ENCODE results near the gene CES1.
"Not testable (repeated sequence)": the region's sequence is repeated elsewhere in the genome, so short reads cannot be mapped to it uniquely, and the experiment has no call there.

Gene CES1

GRCh38 chr16:55759965-55760309 lies 73.0 kb downstream of the CES1 start:
- WGBS (ENCODE audit: extremely low coverage, insufficient coverage, insufficient read length), result no CpG with 5 or more reads among the region's 3 CpGs
- H2BK12ac ChIP-seq (ENCODE audit: low read length); H2AK5ac ChIP-seq (ENCODE audit: low read length); H3K4me3 ChIP-seq (ENCODE audit: low read depth, low read length); H3K23ac ChIP-seq (ENCODE audit: low read length); H2BK5ac ChIP-seq (ENCODE audit: low read depth, low read length, poor library complexity); H4K8ac ChIP-seq (ENCODE audit: low read depth, low read length); H3K4me2 ChIP-seq (ENCODE audit: low read length); H3K36me3 ChIP-seq (ENCODE audit: control insufficient read depth in 1 of 2, insufficient read depth in 2 of 2, low read length in 2 of 2); H3K79me2 ChIP-seq (ENCODE audit: control insufficient read depth, insufficient read depth, low read length, poor library complexity); H3K27ac ChIP-seq (ENCODE audit: low read depth, low read length); DNase-seq; H2AFZ ChIP-seq (ENCODE audit: insufficient read depth, low read length, poor library complexity); H3K4me1 ChIP-seq (ENCODE audit: control insufficient read depth in 1 of 2, insufficient read depth in 2 of 2, low read length in 2 of 2); H3K4ac ChIP-seq (ENCODE audit: low read depth, low read length); H2BK120ac ChIP-seq (ENCODE audit: insufficient read depth, low read length, poor library complexity); H3K14ac ChIP-seq (ENCODE audit: low read length); H4K12ac ChIP-seq (ENCODE audit: low read depth, low read length); H3K9ac ChIP-seq (ENCODE audit: low read length); H3K79me1 ChIP-seq (ENCODE audit: low read length); H4K91ac ChIP-seq (ENCODE audit: low read depth, low read length); H3K27me3 ChIP-seq (ENCODE audit: insufficient read depth, low read length); H3K18ac ChIP-seq (ENCODE audit: low read length); H3K9me3 ChIP-seq (ENCODE audit: insufficient read depth, low read depth, low read length): not testable (repeated sequence)

GRCh38 chr16:55757595-55758527 lies 75.0 kb downstream of the CES1 start:
- not testable (repeated sequence) for DNase-seq; H3K9me3 ChIP-seq (ENCODE audit: insufficient read depth, low read depth, low read length); H3K4me3 ChIP-seq (ENCODE audit: low read depth, low read length); H3K36me3 ChIP-seq (ENCODE audit: control insufficient read depth in 1 of 2, insufficient read depth in 2 of 2, low read length in 2 of 2); H3K4me2 ChIP-seq (ENCODE audit: low read length); H3K4ac ChIP-seq (ENCODE audit: low read depth, low read length); H3K14ac ChIP-seq (ENCODE audit: low read length); H3K79me2 ChIP-seq (ENCODE audit: control insufficient read depth, insufficient read depth, low read length, poor library complexity); H2AK5ac ChIP-seq (ENCODE audit: low read length); H4K8ac ChIP-seq (ENCODE audit: low read depth, low read length); H3K79me1 ChIP-seq (ENCODE audit: low read length); H3K23ac ChIP-seq (ENCODE audit: low read length); H2BK5ac ChIP-seq (ENCODE audit: low read depth, low read length, poor library complexity); H3K27me3 ChIP-seq (ENCODE audit: insufficient read depth, low read length); H3K4me1 ChIP-seq (ENCODE audit: control insufficient read depth in 1 of 2, insufficient read depth in 2 of 2, low read length in 2 of 2); H3K27ac ChIP-seq (ENCODE audit: low read depth, low read length); H4K91ac ChIP-seq (ENCODE audit: low read depth, low read length); H3K9ac ChIP-seq (ENCODE audit: low read length); H2BK12ac ChIP-seq (ENCODE audit: low read length); H2BK120ac ChIP-seq (ENCODE audit: insufficient read depth, low read length, poor library complexity); H3K18ac ChIP-seq (ENCODE audit: low read length); H2AFZ ChIP-seq (ENCODE audit: insufficient read depth, low read length, poor library complexity); H4K12ac ChIP-seq (ENCODE audit: low read depth, low read length)
- WGBS (ENCODE audit: extremely low coverage, insufficient coverage, insufficient read length), result no CpG with 5 or more reads among the region's 6 CpGs

DNA sequence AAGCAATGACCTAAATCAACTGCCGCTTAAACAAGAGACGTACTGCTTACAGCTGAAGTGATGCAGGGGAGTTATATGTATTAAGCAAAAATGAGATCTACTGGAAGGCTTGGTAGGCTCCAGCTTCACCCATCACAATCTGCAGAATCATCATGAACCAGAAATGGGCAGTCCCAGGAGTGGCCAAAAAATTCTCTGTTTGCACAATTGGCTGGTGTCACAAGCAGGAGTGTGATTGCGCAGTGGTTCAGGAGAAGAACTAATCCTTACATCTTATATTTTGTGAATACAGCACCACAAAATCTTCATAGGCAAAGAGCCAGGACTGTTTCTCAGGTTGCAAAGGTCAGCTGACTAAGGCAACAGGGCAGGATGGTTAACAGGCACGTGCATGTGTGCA lies 75.9 kb downstream of the CES1 start:
- DNase-seq, result no peak
- H2AK5ac ChIP-seq (ENCODE audit: low read length), result no peak overlapping the region
- H4K91ac ChIP-seq (ENCODE audit: low read depth, low read length), result no peak overlapping the region
- no peak overlapping the region for H2BK120ac ChIP-seq (ENCODE audit: insufficient read depth, low read length, poor library complexity)
- no peaks in the 10 kb centered on the region for H3K9me3 ChIP-seq (ENCODE audit: insufficient read depth, low read depth, low read length)
- no peak overlapping the region for H3K23ac ChIP-seq (ENCODE audit: low read length)
- H3K4me2 ChIP-seq (ENCODE audit: low read length), result no peak overlapping the region
- no peaks in the 10 kb centered on the region for H3K36me3 ChIP-seq (ENCODE audit: control insufficient read depth in 1 of 2, insufficient read depth in 2 of 2, low read length in 2 of 2)
- H2BK12ac ChIP-seq (ENCODE audit: low read length), result no peak overlapping the region
- H3K9ac ChIP-seq (ENCODE audit: low read length), result no peak overlapping the region
- H3K14ac ChIP-seq (ENCODE audit: low read length), result no peak overlapping the region
- no peak overlapping the region for H3K4me3 ChIP-seq (ENCODE audit: low read depth, low read length)
- no CpG with 5 or more reads among the region's 4 CpGs for WGBS (ENCODE audit: extremely low coverage, insufficient coverage, insufficient read length)
- H3K79me2 ChIP-seq (ENCODE audit: control insufficient read depth, insufficient read depth, low read length, poor library complexity), result no peaks in the 10 kb centered on the region
- no peak overlapping the region for H4K12ac ChIP-seq (ENCODE audit: low read depth, low read length)
- H2BK5ac ChIP-seq (ENCODE audit: low read depth, low read length, poor library complexity), result no peak overlapping the region
- H3K4me1 ChIP-seq (ENCODE audit: control insufficient read depth in 1 of 2, insufficient read depth in 2 of 2, low read length in 2 of 2), result peaks cover 0 to 2% of the 10 kb centered on the region in 2 experiments
- H4K8ac ChIP-seq (ENCODE audit: low read depth, low read length), result no peak overlapping the region
- H2AFZ ChIP-seq (ENCODE audit: insufficient read depth, low read length, poor library complexity), result no peak overlapping the region
- no peak overlapping the region for H3K27ac ChIP-seq (ENCODE audit: low read depth, low read length)
- no peak overlapping the region for H3K18ac ChIP-seq (ENCODE audit: low read length)
- H3K27me3 ChIP-seq (ENCODE audit: insufficient read depth, low read length), result no peaks in the 10 kb centered on the region
- no peak overlapping the region for H3K4ac ChIP-seq (ENCODE audit: low read depth, low read length)
- no peaks in the 10 kb centered on the region for H3K79me1 ChIP-seq (ENCODE audit: low read length)

DNA sequence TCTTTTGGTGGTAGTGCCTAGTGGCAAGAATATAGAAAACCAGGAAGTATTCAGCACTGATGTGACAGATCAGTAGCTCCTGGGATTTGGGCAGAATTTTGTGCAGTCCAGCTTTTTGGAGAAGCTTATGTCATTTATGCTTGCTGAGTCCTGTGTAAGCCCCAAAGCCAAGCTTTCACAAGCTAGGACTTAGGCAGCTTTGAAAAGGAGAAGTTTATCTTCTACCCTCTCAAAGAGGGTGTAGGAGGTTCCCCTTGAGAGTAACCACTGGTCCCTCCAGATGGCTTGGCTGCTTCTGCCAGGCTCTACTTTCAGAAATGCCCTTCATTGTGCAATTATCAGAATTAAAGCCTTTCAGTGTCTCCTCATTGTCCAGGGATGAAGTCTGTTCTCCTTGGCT lies 78.8 kb downstream of the CES1 start:
- Histone ChIP-seq H3K4me3 (ENCODE audit: low read depth, low read length) (no peak overlapping the region), H3K27me3 (ENCODE audit: insufficient read depth, low read length) (no peaks in the 10 kb centered on the region), H2BK5ac (ENCODE audit: low read depth, low read length, poor library complexity) (no peak overlapping the region), H2BK12ac (ENCODE audit: low read length) (no peak overlapping the region), H3K23ac (ENCODE audit: low read length) (no peak overlapping the region), H3K4me2 (ENCODE audit: low read length) (no peak overlapping the region), H3K79me2 (ENCODE audit: control insufficient read depth, insufficient read depth, low read length, poor library complexity) (no peaks in the 10 kb centered on the region), H2AK5ac (ENCODE audit: low read length) (no peak overlapping the region), H3K18ac (ENCODE audit: low read length) (no peak overlapping the region), H2BK120ac (ENCODE audit: insufficient read depth, low read length, poor library complexity) (no peak overlapping the region), H3K27ac (ENCODE audit: low read depth, low read length) (no peak overlapping the region), H3K9me3 (ENCODE audit: insufficient read depth, low read depth, low read length) (no peaks in the 10 kb centered on the region), H3K9ac (ENCODE audit: low read length) (no peak overlapping the region), H3K14ac (ENCODE audit: low read length) (no peak overlapping the region), H3K79me1 (ENCODE audit: low read length) (no peaks in the 10 kb centered on the region), H2AFZ (ENCODE audit: insufficient read depth, low read length, poor library complexity) (no peak overlapping the region), H3K4me1 (ENCODE audit: control insufficient read depth in 1 of 2, insufficient read depth in 2 of 2, low read length in 2 of 2) (no peaks in the 10 kb centered on the region), H4K91ac (ENCODE audit: low read depth, low read length) (no peak overlapping the region), H3K36me3 (ENCODE audit: control insufficient read depth in 1 of 2, insufficient read depth in 2 of 2, low read length in 2 of 2) (no peaks in the 10 kb centered on the region), H4K12ac (ENCODE audit: low read depth, low read length) (no peak overlapping the region), H4K8ac (ENCODE audit: low read depth, low read length) (no peak overlapping the region), H3K4ac (ENCODE audit: low read depth, low read length) (no peak overlapping the region)
- no peak for DNase-seq
